COLO829 (cell line): Measurements from ENCODE around the gene IRAG1.
"Not testable (repeated sequence)": the region's sequence is repeated elsewhere in the genome, so short reads cannot be mapped to it uniquely, and the experiment has no call there.

Experiments
- DNase-seq: peaks from one replicate; pipeline ENCODE4 v3.0.0; 2012; ENCODE audit warnings: low spot score

Gene IRAG1

DNA sequence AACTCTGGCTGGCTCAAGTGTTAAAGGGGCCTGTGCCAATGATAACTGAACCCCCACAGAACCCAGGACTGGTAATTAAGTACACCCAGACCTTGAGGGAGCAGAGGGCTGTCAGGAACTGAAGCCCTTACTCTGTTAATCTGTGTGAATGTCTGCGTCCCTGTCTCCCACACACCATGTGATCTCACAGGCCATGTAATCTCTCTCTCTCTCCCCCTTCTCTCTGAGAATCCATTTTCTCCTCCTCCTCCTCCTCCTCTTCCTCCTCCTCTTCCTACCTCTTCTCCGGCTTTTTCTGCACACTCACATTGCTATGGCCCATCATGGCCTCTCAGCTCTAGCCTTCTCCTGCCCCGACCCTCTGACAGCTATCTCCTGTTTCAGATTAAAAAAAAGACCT lies 14.6 kb upstream of the IRAG1 start:
- no peak for DNase-seq

DNA sequence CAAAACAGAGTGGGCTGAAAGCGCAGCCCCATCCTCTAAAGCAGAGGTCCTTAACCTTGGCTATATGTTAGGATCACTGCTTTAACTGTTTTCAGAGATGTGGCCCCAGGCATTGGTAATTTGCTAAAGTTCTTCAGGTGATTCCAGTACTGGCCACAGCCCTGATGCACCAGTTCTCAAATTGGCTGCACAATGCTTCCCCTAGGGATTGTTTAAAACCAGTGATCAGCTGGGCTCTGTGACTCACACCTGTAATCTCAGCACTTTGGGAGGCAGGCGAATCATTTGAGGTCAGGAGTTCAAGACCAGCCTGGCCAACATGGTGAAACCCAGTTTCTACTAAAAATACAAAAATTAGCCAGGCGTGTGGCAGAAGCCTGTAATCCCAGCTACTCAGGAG lies 8.4 kb upstream of the IRAG1 start:
- no peak for DNase-seq

DNA sequence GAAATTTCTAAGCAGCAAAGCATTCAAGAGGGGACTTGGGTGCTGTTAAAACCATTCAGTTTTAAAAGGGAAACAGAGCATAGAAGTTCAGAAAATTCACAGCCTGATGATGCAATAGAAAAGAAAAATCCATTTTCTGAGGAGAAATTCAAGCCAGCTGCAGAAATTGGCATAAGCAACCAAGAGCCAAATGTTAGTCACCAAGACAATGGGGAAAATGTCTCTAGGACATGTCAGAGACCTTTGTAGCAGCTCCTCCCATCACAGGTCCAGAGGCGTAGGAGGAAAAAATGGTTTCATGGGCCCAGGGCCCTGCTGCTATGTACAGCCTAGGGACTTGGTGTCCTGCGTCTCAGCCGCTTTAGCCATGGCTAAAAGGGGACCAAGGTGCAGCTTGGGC lies 5.5 kb upstream of the IRAG1 start:
- no peak for DNase-seq

DNA sequence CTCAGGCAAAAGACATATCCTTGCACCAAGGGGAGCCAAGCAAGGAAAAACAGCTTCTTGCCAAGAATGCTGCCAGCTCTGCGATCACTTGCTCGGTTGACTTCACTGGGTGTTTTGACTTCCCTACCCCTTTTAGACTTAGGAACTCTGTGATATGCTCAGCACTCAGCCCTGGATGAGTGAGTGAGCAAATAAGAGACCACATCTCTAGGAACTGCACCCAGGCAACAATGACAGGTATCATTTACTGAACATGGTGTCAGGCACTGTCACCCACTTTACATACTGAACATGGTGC lies 3.7 kb upstream of the IRAG1 start:
- DNase-seq: no peak

DNA sequence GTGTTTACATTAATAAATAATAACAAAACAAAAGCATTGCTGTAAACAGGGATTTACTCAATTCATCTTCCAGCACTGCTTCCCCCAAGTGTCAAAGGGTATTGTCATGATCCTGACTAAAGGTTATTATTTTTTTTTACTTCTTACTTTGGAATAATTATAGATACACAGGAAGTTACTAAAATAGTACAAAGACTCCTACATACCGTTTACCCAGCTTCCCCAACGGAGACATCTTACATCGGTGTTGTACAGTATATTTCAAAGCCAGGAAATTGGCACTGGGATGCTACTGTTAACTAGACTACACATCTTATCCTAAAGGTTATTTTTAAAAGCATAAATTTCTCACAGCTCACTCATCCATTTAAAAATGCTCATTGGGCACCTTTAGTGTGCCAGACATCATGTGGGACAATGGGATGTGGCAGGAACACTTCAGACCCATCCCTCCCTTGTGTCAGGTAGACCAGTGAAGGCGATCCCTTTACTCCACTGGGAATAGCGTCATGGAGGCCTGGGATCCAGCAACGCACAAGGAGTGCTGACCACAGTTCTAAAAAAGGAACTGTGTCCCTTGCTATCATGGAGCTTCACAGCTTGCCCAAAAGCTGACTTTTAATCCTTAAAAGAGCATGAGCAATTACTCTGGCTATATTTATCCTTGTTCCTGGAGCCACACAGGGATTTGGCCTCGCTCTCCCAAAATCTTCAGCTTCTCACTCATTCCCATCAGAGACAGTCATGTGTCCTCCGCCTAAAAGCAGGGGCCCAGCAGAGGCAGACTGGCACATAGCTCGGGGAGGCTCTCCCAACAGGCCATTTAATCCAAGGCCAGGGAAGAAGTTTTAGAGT lies 3.1 kb upstream of the IRAG1 start:
- DNase-seq: no peak

DNA sequence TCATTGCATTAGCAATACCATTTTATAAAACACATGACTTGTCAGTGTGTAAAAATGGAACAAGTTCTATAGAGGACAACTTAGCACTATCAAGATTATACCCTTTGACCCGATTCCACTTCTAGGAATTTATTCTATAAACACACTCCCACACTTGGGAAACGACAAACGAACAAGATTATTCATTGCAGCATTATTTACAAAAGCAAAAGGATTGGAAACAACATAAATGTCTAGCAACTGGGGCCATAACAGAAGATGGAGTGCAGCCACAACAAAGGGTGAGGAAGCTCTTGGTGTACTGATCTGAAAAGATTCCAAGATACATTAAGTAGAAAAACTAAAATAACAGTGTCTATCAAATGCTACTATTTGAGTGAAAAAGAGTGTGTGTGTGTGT lies 2.3 kb upstream of the IRAG1 start:
- DNase-seq: no peak

DNA sequence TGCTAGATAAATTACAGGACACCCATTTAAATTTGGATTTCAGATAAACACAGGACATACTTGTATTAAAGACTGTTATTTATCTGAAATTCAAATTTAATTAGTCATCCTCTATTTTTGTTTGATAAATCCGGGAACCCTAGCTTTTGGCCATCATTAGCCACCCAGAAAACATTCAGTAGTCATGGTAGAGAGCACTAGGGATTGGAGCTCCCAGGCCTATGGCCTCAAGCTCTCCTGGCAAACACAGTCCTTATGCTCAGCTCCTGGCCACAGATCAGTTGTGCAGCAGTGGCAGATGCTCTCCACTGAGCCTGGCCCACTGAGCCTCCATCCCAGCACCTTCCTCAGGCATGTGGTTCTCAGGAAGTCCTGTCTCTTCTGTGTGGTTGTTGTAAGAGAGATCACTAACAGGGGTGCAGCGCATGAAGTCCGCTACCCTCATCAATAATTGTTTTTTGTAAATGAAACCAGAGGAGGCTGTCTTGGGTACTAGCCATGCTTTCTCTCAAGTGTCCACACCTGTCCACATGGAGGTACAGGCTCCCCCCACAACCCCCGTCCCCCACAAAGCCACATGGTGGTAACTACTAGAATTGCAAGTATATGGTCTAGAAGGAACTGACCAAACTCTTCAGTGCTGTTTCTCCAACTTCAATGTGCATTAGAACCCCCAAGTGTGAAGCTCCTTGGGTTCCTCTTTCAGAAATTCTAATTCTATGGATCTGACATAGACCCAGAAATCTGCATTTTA lies 1.1 kb upstream of the IRAG1 start:
- DNase-seq: no peak

DNA sequence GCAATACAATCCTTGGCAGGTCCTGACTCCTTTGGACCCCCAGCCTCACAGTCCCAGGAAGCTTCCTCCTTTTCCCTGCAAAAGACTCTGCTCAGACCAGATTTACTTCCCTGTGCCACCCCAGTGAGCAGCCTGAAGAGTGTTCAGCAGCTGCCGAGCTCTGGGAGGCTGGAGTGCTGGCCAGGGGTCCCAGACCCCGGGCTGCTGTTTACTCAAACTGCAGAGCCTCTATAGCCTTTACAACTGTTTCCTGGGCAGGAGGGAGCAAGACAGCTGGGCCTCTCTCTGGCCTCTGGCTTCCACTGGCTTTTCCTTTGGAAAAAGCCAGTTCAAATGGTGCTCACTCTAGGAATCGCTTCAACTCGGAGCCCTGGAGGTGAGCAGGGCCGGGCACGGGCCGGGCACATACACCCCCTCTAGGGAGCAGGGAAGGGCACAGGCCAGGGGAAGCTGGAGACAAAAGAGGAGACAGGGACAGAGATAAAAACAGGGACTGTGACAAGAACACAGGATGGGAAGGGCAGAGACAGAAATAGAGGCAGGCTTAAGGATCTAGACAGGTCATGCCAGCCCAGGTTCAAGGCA lies 932 bp downstream of the IRAG1 start:
- DNase-seq: no peak

DNA sequence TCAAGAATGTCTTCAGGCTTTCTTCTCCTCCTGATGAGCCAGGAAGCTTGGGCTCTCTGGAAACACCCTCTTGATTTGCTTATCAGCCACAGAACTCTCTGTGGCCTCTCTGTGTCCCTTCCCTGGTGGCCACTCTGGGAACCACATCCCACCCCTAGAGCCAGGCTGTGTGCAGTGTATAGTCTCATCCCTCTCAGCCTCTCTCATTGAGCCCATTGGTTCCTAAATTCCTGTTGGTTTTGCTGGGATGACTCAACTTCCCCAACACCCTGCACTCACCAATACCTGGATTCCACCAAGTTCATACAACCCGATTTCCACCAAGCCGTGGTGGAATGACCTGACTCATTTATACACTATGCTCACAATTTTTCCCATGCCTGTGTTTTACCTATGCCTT lies 5.2 kb downstream of the IRAG1 start:
- DNase-seq: no peak

DNA sequence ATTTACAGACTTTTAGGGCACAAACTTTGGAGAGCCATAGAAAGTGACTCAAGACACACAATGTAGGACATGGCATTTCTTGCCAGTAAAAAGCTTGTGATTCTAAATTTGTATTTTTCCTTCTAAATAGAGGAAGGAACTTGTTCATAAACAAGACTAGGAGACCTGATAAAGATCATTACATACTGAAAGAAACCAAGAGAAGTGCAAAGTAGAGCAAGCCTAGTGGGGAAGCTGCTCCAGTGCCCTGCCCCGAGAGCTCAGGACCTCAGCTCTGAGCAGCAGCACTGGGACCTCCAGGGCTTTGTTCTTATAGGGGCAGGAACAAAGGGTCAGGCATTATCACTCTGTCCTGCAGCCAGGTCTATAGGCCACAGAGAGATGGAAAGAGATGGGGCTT lies 7.2 kb downstream of the IRAG1 start:
- DNase-seq: no peak

DNA sequence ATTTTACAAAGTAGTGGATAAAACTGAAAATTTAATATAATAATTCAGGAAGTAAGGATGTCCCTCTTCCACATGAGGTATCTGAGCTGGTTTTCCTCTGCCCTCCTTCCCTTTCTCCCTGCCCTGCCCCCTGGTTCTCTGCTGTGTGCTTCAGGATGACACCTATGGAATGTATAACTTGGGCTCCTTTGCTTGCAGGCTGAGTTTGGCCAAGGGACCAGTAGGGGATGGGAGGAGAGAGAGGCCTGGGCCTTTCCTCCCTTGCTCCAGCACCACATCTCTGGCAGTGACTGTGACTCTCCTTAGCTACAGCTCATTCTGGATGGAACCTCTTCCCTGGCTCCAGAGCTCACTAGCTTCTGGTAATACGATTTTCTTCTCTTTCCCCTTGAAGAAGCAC lies 10.1 kb downstream of the IRAG1 start:
- DNase-seq: no peak

DNA sequence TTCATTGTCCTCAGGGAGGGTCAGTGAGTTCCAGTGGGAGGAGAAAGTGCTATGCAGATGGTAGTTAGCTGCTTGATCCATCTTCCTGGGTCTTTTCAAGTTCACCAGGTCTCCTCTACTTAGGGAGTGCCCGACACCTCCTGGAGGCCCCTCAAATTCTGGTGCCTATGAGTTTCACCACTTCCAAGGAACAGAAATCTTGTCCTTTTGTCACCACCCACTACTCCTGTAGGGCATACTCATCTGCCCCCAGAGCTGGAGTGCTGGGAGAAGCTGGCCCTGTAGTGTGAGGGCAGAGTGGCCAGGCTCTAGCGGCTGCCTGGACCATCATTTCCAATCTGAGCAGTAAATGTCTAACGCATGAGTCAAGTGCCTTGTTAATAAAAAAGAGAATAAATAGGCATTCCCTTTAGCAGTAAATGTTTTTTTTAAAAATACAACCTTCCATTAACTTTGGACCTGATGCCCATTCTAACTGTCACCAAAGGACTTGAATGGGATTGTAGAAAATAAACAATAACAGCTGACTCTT lies 12.5 kb downstream of the IRAG1 start:
- no peak for DNase-seq

DNA sequence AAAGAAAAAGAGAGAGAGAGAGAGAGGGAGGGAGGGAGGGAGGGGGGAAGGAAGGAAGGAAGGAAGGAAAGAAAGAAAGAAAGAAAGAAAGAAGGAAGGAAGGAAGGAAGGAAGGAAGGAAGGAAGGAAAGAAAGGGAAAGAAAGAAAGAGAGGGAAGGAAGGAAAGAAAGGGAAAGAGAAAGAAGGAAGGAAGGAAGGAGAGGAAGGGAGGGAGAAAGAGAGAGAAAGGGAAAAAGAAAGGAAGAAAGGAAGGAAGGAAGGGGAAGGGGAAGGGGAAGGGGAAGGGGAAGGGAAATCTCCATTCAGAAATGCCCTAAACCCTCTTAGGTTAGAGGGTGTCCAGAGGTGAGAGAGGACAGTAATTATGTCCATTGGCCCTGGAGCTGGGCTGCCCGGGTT lies 13.3 kb downstream of the IRAG1 start:
- not testable (repeated sequence) for DNase-seq

DNA sequence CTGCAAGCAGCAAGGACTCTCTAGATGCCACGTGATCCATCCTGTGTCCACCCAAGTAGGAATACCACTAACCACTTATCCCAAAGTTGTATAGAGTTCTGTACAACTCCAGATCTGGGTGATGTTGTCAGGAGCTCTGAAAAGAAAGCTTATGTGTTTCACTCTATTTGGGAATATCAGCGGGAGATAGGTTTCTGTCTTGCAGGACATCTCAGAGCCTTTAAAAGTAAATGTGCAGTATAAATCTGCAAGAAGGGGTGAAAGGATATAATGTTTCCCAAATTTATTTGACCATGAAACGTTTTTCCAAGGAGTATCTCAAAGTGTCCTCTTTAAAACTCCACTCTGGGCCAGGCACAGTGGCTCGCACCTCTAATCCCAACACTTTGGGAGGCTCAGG lies 13.9 kb downstream of the IRAG1 start:
- no peak for DNase-seq

DNA sequence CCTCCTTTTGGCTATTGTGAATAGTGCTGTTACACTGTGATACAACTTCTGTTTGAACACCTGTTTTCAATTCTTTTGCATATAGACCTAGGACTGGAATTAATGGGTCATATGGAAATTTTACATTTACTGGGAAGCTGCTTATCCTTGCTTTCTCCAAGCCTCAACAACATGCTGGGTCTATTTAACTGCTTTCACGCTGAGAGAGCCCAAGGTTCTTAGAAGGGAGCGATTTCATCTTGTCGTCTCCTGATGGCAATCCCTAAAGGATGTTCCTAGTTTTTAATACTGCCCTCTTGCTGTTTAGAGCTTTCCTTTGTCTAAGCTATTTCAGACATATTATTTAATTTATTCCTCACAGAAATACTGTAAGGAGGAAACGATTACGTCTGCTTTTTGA lies 15.5 kb downstream of the IRAG1 start:
- no peak for DNase-seq

DNA sequence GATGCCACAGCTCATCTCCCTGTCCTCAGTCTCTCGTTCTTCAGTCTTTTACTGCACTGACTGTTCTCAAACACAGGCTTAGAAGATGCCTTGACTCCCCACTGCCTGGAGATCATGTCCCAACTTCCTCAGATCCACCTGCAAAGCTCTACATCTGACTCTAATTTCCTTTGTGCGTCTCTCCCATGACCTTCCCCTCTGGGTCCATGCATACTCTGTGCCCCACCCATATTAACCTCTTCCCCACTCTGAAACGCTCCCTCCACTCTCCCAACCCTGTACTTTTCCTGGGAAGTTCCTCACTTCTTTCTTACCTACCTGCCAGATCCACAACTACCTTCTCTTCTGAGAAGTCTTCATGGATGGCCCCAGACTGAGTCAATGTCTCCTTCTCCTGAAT lies 16.6 kb downstream of the IRAG1 start:
- no peak for DNase-seq

DNA sequence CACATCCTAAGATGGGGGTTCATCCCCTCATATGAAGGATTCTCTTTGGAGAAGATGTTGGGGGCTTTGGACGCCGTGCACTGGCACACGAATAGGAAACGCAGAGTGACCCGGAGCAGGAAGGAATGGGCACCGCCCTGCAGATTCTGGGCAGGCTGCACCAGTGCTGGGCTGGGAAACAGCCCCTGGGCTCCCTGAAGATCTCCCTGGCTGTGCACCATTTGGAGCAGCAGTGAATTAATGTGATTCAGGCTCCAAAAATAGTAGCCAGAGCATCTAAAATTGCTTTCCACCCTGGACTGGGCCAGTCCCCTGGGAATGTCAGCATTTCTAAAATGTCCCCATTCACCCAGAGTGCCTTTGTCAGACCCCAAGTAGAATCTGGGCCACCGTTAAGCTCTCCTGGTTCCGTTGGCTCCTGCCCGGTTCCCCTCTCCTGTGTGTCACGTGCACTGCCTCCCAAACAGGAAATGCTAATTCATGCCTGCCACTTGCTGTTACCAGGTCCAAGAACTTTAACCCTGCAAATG lies 18.6 kb downstream of the IRAG1 start:
- DNase-seq: no peak

DNA sequence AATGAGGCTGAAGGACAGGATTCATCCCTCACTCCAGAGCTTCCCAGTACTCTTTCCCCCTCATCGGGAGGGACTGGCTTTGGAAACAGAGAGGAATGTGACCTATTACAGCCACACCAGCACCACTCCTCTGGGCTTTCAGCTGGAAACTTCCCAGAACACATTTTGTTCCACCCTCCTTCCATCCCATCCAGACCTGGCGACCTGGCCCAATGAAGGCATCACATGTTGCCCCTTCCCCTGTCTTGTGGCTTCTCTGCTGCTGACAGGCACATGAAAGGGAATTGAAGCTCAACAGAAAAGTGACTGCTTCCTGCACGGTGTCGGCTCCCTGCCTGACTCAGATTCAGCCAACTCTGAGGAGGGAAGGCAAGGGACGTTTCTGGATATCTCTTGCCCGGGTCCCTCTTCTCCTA lies 19.1 kb downstream of the IRAG1 start:
- no peak for DNase-seq

DNA sequence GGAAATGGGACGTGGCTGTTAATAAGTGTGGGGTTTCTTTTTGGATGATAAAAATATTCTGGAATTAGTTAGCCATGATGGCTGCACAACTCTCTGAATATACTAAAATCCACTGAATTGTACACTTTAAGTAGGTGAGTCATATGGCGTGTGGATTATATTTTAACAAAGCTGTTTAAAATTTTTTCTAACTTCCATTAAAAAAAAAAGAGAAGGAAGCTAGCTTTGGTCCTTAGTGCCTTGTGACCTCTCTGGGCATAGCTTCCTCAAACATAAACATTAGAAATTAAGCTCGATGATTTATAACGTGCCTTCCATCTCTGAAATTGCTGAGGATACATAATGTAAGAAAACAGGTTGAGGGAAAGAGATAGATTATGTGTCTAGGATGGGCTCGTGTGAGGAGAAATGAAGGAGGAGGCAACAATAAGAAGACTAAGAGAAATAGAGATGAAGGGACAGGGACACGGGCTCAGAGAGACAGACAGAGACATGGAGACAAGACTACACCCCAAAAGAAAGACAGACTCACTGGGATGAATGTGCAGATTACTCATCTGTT lies 20.0 kb downstream of the IRAG1 start:
- DNase-seq: no peak

DNA sequence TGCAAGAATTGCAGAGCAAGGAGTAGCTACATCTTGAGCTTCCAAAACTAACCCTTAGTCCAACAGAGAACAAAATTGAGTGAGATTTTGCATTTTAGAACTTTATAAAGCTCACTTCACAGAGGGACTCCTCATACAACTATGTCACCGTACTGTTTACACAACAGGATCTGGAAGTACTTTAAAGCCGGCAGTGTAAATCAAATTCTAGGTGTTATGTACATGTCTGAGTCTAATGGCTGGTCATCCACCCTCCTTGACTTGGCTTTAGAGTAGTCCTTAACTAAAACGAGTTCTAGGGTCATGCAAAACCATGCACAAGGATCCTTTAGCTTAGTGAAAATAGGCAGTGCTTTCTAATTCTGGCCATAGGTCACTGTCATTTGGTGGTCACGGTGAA lies 23.5 kb downstream of the IRAG1 start:
- no peak for DNase-seq

DNA sequence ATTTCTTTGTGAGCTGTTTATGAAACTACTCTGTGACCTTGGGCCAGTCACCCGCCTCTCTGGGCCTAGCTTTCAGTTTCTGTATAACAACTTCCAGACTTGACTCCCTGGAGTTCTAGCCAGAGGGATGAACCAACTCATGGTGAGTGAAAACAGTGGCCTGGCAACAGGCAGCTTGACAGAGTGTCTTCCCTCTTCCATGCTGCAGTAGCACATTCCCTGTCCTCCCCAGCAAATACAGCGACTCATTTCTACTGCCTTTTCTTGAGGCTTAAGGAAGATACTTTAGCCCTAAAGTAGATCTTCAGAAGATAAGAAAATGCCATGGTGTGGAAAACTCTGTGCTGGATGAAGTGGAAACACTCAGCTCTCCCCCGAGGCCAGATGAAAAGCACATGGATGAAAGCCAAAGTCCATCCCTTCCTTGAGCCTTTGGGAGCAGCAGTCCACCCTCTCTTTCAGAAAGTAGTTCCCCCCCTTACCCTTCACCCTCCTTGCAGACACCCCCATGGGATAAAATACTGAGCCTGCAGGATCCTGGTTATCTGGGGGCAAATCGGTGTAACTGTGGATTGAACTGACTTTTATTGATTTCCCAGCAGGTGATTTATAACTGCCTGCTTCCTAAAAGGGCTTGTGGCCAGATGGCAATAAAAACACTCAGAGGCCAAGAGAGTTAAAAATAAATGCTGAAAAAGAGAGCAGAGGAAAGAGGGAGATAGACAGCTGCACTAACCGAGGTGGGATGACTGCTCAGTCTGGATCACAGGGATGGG lies 24.1 kb downstream of the IRAG1 start:
- DNase-seq: peak; percentile 10

DNA sequence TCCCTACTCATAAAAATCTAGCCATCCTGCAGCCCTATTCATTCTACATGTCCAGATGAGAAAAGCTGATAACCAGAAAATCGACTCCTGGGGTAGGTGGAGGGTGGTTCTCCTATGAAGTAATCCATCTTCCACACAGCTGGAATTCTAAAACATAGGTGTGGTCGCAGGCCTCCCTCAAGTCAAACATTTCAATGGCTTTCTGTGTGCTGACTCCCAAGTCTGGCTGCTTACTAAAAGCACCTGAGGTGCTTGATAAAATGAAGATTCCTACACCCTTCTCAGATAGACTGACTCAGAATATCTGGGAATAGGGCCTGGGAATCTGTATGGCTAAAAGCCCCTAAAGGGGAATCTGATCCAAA lies 26.1 kb downstream of the IRAG1 start:
- DNase-seq: no peak
